Stomach smooth muscle (tissue), 2 donors: ENCODE data around the gene DIO3.

Source experiments
- H3K27ac ChIP-seq: one replicate; pipeline ENCODE4 v1.7.0; 2013; ENCODE audit warnings: mild to moderate bottlenecking, low read length, inconsistent platforms
- H3K27me3 ChIP-seq, 2 donors: one replicate each; pipeline ENCODE4 v1.7.0; 2013; ENCODE audit warnings: low read length in 2 of 2; ENCODE audit not compliant: insufficient read depth in 2 of 2, control insufficient read depth in 1 of 2
- H3K36me3 ChIP-seq, 2 donors: one replicate each; pipeline ENCODE4 v1.7.0; 2013; ENCODE audit warnings: low read length in 2 of 2; ENCODE audit not compliant: control insufficient read depth in 2 of 2, insufficient read depth in 2 of 2
- H3K4me1 ChIP-seq: one replicate; pipeline ENCODE4 v1.7.0; 2013; ENCODE audit warnings: low read length; ENCODE audit not compliant: control insufficient read depth, insufficient read depth
- H3K4me3 ChIP-seq, 2 donors: one replicate each; pipeline ENCODE4 v1.7.0; 2013; ENCODE audit warnings: low read length in 2 of 2
- H3K9ac ChIP-seq, 2 donors: one replicate each; pipeline ENCODE4 v1.7.0; 2013; ENCODE audit warnings: low read length in 2 of 2, mild to moderate bottlenecking in 1 of 2
- H3K9me3 ChIP-seq, 2 donors: one replicate each; pipeline ENCODE4 v1.7.0; 2013; ENCODE audit warnings: low read length in 2 of 2; ENCODE audit not compliant: control insufficient read depth in 2 of 2
- donor health status: healthy.
- donor health status: Pancreatic carcinoma.

DIO3 gene

GRCh38 chr14:101590616-101591015 lies 29.3 kb downstream of the DIO3 start:
- peaks cover 0 to 5% of the 10 kb centered on the region in 2 donors for H3K9me3 ChIP-seq
- no peaks in the 10 kb centered on the region for H3K4me1 ChIP-seq
- no peak overlapping the region for H3K4me3 ChIP-seq

DNA sequence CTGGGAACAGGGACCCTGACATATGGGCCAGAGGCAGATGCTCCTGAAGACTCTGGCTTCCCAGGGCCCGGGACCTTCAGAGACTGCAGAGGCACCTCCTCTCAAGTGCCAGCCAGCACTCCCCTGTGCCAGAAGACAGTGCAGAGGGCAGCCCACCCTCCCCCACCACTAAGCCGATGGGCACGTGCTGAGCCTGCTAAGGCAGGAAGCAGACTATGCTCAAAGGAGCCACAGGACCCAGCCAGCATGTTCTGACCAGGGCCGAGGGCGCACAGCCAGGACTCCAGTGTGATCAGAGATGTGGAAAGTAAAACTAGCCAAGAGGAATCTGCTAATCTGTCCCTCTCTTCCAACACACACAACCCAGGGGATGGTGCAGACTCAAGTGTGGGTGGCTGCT lies 29.8 kb downstream of the DIO3 start:
- H3K4me3 ChIP-seq, result no peak overlapping the region
- peaks cover 0 to 5% of the 10 kb centered on the region in 2 donors for H3K9me3 ChIP-seq
- H3K9ac ChIP-seq, result no peak overlapping the region
- H3K4me1 ChIP-seq, result no peaks in the 10 kb centered on the region
- H3K27ac ChIP-seq, result no peak overlapping the region
- H3K27me3 ChIP-seq, result peaks cover 0 to 5% of the 10 kb centered on the region in 2 donors
- no peaks in the 10 kb centered on the region for H3K36me3 ChIP-seq

More at GRCh38 chr14:101590616-101591015, 29.3 kb downstream of the DIO3 start:
- H3K9ac ChIP-seq, result no peak overlapping the region
- H3K36me3 ChIP-seq, result no peaks in the 10 kb centered on the region
- no peak overlapping the region for H3K27ac ChIP-seq
- H3K27me3 ChIP-seq, result peaks cover 0 to 5% of the 10 kb centered on the region in 2 donors

- Histone ChIP-seq H3K27ac (no peak overlapping the region), H3K9me3 (peaks cover 0 to 5% of the 10 kb centered on the region in 2 donors), H3K36me3 (no peaks in the 10 kb centered on the region), H3K9ac (no peak overlapping the region), H3K27me3 (peaks cover 0 to 5% of the 10 kb centered on the region in 2 donors), H3K4me1 (no peaks in the 10 kb centered on the region), H3K4me3 (no peak overlapping the region)
Observed at GRCh38 chr14:101591582-101591981, 30.3 kb downstream of the DIO3 start.

DNA sequence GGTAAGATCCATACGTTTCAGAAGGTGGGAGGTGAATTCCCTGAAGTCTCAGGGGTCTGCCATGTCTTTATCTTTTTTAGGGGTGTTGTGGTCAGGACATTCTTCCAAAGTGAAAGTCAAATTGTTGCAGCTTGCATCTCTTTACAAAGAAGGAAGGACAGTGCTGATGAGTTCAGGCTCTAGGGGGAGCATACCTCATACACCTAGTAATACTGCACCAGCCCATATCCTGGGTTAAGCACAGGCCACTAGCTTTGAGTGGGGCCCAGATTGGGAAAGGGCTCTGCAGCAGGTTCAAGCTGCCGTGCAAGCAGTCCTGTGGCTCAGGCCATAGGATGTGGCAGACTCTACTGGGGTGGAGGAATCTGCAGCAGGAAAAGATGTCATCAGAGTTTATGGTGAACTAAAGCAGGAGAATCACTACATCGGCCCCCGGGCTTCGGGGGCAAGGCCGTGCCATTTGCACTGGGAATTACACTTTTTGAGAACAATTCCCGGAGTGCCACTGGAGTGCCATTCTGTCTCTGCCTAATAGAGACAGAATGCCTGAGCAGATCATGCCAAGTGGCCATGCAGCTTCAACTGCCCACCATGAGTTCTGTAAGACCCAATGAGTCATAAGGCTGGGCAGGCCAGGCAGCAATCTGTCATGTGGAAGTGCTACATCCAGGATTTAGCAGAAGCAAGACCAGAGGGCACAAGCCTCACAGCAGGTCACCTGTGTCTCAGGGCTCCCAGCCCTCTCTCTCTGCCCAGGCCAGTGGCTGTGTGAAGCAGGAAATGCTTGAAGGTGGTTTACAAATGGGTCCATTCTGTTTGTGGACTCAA lies 32.3 kb downstream of the DIO3 start:
- Histone ChIP-seq H3K4me1 (no peaks in the 10 kb centered on the region), H3K9me3 (peaks cover 0 to 12% of the 10 kb centered on the region in 2 donors), H3K9ac (no peak overlapping the region), H3K4me3 (no peak overlapping the region), H3K27ac (no peak overlapping the region), H3K36me3 (no peaks in the 10 kb centered on the region), H3K27me3 (peaks cover 0 to 2% of the 10 kb centered on the region in 2 donors)

- no peak overlapping the region for H3K27ac ChIP-seq
- H3K9me3 ChIP-seq, result peaks cover 0 to 19% of the 10 kb centered on the region in 2 donors
- no peaks in the 10 kb centered on the region for H3K4me1 ChIP-seq
- no peak overlapping the region for H3K9ac ChIP-seq
- no peak overlapping the region for H3K4me3 ChIP-seq
- H3K27me3 ChIP-seq, result peaks cover 0 to 2% of the 10 kb centered on the region in 2 donors
- H3K36me3 ChIP-seq, result no peaks in the 10 kb centered on the region
Observed at GRCh38 chr14:101594511-101595148, 33.3 kb downstream of the DIO3 start.

DNA sequence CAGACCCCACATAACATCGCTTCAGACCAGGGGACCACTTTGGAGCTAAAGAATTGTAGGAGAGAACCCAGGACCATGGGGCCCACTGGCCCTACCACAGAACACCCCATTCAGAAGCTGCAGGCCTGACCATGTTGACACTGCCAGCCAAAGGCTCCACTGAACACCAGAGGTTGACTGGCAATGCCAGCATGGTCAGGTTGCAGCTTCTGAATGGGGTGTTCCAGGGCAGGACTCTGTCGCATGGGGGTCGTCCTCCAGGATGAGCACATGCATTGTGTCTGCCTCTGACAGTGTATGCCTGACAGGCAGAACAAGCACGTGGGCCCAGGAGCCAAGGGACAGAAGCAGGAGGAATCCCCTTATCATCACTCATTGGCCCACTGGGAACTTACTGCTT lies 34.1 kb downstream of the DIO3 start:
- H3K4me1 ChIP-seq, result no peaks in the 10 kb centered on the region
- H3K9ac ChIP-seq, result no peak overlapping the region
- H3K4me3 ChIP-seq, result no peak overlapping the region
- no peaks in the 10 kb centered on the region for H3K36me3 ChIP-seq
- peaks cover 0 to 2% of the 10 kb centered on the region in 2 donors for H3K27me3 ChIP-seq
- peaks cover 0 to 19% of the 10 kb centered on the region in 2 donors for H3K9me3 ChIP-seq
- no peak overlapping the region for H3K27ac ChIP-seq

GRCh38 chr14:101595887-101596721 lies 34.8 kb downstream of the DIO3 start:
- Histone ChIP-seq H3K36me3 (no peaks in the 10 kb centered on the region), H3K4me3 (no peak overlapping the region), H3K4me1 (no peaks in the 10 kb centered on the region), H3K9ac (no peak overlapping the region), H3K27me3 (peaks cover 0 to 2% of the 10 kb centered on the region in 2 donors), H3K27ac (no peak overlapping the region), H3K9me3 (peaks cover 0 to 19% of the 10 kb centered on the region in 2 donors)

- H3K27ac ChIP-seq, result no peak overlapping the region
- H3K36me3 ChIP-seq, result no peaks in the 10 kb centered on the region
- H3K27me3 ChIP-seq, result no peaks in the 10 kb centered on the region
- no peak overlapping the region for H3K9ac ChIP-seq
- H3K4me3 ChIP-seq, result no peak overlapping the region
- H3K9me3 ChIP-seq, result peaks cover 0 to 19% of the 10 kb centered on the region in 2 donors
- no peaks in the 10 kb centered on the region for H3K4me1 ChIP-seq
Observed at GRCh38 chr14:101596742-101597141, 35.4 kb downstream of the DIO3 start.

DNA sequence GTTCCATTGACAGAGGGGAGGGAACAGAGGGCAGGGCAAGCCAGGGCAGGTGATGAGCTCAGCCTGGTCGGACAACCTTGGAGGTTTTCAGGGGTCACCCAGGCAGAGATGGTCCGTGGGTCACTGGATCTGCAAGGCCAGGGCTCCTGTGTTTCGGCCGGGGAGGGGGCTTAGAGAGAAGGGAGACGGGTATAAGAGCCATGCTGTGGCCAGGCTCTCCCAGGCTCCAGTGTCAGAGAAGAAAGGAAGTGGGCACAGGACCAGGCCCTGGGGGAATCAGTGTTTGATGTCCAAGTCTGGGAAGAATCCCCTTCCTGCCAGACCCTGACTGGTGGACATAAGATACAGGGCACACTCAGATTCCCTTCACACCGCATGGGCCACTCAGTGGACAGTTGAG lies 36.9 kb downstream of the DIO3 start:
- Histone ChIP-seq H3K9ac (no peak overlapping the region), H3K27me3 (peaks cover 0 to 3% of the 10 kb centered on the region in 2 donors), H3K36me3 (no peaks in the 10 kb centered on the region), H3K27ac (no peak overlapping the region), H3K9me3 (peaks cover 0 to 19% of the 10 kb centered on the region in 2 donors), H3K4me1 (no peaks in the 10 kb centered on the region), H3K4me3 (no peak overlapping the region)

GRCh38 chr14:101598571-101599233 lies 37.4 kb downstream of the DIO3 start:
- Histone ChIP-seq H3K27me3 (peaks cover 0 to 3% of the 10 kb centered on the region in 2 donors), H3K4me1 (no peaks in the 10 kb centered on the region), H3K4me3 (no peak overlapping the region), H3K36me3 (no peaks in the 10 kb centered on the region), H3K27ac (no peak overlapping the region), H3K9me3 (peaks cover 0 to 19% of the 10 kb centered on the region in 2 donors), H3K9ac (no peak overlapping the region)
